GM19467 (cell line): ENCODE data around the gene SPATA2L.
"Not testable (repeated sequence)": the region's sequence is repeated elsewhere in the genome, so short reads cannot be mapped to it uniquely, and the experiment has no call there.

Source experiments
- ATAC-seq: cut with Tn5 transposase; IDR thresholded peaks from one replicate; pipeline ENCODE4 v1.9.1; 2021; ENCODE audit warnings: mild to moderate bottlenecking, moderate library complexity; ENCODE audit not compliant: unreplicated experiment

Gene SPATA2L

GRCh38 chr16:89708481-89708931 is 7.0 kb upstream of the SPATA2L start:
- no peak for ATAC-seq

DNA sequence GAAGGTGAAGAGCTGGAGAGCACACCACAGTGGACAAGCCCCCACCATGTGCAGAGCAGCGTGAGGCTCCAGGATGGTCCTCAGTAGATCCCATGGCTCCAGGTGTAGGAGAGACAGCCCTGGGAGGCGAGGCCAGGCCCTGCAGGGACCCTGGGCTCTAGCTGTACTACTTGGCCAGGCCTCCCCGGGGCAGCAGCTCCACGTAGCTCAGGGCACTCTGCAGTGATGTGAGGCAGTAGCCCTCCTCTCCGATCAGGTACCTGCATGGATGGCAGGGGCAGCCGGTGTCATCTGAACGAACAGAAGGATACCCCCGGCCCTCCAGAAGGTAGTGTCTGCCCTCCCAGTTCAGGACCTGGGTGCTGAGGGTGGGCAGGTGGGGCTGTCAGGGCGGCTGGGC is 6.2 kb upstream of the SPATA2L start:
- ATAC-seq, result no peak

DNA sequence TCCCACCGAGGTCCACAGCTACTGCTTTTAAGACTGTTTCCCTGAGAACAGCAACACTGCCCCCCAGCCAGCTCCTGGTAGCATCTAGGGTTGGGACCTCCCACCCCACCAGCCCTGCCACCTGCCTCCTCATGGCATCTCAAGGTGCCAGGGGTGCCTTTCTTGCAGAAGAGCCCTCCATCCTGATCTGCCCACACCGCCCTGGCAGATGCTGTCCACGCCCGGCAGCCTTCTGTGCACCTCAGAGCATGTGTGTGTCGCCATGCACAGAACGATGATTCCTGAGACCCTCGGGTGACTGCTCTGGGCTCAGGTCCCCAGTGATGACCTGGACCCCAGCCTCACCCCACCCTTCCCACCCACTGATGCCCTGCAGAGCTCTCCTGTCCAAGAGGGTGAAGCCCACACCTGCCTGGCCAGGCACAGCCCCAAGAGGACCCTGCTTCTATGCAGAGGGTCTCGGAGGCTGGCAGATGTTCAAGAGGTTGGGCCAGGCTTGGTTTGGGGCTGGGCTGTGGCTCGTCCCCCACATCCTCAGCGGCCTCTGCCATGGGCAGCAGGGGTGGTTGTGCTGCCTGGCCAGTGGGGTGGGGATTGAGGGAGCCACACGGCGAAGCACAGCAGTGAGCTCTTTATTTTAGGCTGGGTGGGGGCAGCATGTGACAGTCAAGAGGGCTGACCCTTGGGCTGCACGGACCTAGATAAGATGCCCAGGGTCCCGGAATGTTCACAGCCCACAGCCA is 5.2 kb upstream of the SPATA2L start:
- ATAC-seq, result no peak

GRCh38 chr16:89705006-89705405 is 3.5 kb upstream of the SPATA2L start:
- no peak for ATAC-seq

- ATAC-seq, result no peak
These were observed 2.8 kb upstream of the SPATA2L start for GRCh38 chr16:89704281-89704680.

DNA sequence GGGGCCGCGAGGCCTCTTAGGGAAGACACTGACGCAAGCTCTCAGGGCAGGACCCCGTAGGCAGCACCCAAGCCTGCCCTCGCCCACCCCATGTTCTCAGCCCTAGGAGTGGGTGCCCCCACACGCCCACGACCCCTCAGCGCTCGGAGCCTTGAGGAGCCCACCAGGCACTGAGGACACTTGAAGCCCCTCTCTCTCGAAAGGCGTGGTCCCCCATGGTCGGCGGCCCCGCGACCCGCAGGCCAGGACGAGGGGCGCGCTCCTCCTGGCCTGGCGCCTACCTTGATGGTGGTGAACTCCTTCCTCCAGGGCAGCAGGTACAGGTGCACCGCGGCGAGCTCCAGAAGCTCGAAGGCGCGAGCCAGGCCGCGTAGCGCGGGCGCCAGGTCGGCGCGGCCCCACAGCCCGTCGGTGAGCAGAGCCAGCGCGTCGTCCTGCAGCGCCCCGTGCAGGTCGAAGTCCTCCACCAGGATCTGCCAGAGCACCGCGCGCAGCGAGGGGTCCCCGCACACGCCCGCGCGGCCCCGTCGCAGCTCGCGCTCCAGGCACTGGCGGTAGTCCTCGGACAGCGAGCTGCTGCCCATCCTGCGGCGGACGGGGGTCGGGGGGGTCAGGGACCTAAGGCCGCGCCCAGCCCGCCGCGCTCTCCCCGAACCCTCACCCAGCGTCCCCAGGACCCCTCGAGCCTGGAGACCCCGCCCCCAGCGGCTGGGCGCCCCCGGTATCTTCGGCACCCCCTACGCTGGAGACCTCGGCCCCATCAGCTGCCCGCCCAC is 668 bp downstream of the SPATA2L start:
- no peak for ATAC-seq

- ATAC-seq, result peak; percentile 37
These were observed 1.3 kb downstream of the SPATA2L start for GRCh38 chr16:89700100-89700648.

GRCh38 chr16:89699629-89700099 is 1.8 kb downstream of the SPATA2L start:
- ATAC-seq, result not testable (repeated sequence)

GRCh38 chr16:89698717-89699116 is 2.8 kb downstream of the SPATA2L start:
- not testable (repeated sequence) for ATAC-seq

GRCh38 chr16:89697616-89698331 is 3.7 kb downstream of the SPATA2L start:
- no peak for ATAC-seq

GRCh38 chr16:89697161-89697615 is 4.3 kb downstream of the SPATA2L start:
- ATAC-seq, result no peak

- ATAC-seq, result no peak
These were observed 4.8 kb downstream of the SPATA2L start for GRCh38 chr16:89696670-89697128.

- ATAC-seq, result no peak
These were observed 5.4 kb downstream of the SPATA2L start for GRCh38 chr16:89695875-89696669.

DNA sequence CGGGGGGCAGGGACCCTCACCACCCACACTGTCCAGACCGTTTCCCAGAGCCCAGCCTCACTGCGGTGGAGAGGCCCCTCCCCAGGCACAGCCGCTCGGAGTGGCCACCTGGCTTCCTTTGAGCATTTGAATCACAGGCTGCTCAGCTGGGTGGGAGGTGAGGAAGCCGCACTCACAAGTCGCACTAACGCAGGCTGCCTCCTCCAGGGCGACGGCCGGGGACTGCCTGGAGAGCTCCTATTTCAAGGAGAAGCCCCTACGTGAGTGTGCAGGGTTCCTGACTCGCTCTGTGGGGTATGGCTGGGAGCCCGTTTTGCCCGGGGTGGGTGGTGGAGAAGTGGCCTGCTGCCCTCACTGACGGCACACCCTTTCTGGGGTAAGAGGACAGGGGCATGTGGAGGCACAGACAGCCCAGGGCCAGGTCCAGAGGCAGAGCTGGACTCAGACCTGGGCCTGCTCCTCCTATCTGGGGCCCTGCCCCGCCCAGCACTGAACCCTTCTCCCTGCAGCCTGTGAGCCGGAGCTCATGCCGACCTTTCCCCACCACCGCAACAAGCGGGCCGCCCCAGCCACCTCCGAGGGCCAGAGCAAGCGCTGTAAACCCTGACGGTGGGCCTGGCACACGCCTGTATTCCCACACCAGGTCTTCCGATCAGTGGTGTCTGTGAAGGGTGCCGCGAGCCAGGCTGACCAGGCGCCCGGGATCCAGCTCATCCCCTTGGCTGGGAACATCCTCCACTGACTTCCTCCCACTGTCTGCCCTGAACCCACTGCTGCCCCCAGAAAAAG is 6.2 kb downstream of the SPATA2L start:
- ATAC-seq, result no peak

DNA sequence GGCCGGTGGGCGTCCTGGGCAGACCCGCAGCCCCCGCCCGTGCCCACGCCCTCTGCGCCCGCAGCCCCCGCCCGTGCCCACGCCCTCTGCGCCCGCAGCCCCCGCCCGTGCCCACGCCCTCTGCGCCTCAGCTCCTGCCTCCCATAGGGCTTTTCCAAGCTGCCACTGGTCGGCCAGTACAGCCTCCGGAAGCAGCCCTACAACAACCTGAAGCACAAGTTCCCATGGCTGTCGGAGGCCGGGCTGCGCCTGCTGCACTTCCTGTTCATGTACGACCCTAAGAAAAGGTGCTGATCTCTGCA is 6.8 kb downstream of the SPATA2L start:
- not testable (repeated sequence) for ATAC-seq

GRCh38 chr16:89693931-89694783 is 7.3 kb downstream of the SPATA2L start:
- ATAC-seq, result no peak

- no peak for ATAC-seq
These were observed 8.2 kb downstream of the SPATA2L start for GRCh38 chr16:89693289-89693731.

GRCh38 chr16:89691986-89692569 is 9.4 kb downstream of the SPATA2L start:
- no peak for ATAC-seq
